NCI-H524 treated with DMSO at 0.1 percent for 48 hours (cell line): ENCODE data around the gene SLC4A7.

Experiments
- DNase-seq: peaks from one replicate; lab custom pipeline; 2025; lab: John Stamatoyannopoulos, UW

SLC4A7 gene

DNA sequence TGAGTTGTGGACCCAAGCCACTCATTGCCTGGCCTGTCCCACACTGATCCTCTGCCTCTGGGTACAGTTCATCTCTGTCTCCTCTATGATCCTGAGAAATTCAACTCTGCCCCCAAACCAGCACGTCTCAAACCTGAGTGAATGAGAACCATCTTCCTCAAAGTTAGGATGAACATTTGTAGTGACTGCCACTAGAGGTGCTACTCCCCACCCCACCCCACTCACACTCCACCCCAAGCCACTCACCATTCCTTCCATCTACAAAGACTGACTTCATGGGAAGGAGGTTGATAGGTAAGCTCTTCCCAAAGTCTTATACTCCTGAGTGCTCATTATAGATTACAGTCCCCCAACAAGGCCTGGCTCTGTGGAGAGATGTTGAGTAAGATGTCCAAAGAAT, 158.8 kb downstream of the SLC4A7 start:
- DNase-seq, result no peak

DNA sequence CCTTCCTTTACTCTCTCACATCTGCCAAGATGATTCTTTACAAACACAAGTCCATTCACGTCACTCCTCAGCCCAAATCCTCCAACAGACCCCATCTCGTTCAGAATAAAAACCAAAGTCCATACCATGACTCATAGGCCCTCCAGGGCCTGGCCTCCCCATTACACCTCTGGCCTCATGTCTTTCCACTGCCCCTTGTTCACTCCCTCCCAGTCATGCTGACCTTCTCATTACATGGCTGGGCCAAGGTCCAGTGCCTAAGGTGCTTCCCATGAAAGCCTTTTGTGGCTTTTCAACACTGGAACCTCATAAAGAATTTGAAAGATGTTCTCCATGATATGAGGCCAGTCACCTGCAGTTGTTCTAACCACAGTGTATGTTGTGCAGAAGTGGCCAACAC, 159.5 kb downstream of the SLC4A7 start:
- no peak for DNase-seq

DNA sequence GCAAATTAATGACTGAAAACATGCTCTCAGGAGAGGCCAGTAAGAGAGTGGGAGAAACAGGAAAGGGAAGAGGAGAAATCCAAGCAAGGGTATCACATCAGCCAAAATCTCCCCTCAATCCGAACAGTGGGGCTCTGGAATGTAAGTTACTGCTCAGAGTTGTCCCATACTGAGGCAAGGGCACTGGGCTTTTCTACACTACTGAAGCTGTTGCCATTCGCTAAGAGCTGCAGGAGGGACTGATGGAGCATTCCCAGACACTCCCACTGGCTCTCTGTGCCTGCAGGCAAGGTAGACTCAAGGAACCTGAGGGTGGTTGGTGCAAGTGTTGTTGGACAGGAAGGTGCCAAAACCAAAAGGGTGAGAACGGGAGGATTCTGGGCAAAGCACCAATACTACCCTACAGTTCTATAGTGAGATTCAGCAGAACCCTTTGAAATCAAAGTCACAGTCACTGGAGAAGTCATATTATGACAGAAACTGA, 161.1 kb downstream of the SLC4A7 start:
- DNase-seq, result no peak
